Thyroid gland (tissue), 4 donors: ENCODE measurements around the gene RTN4RL1.
"Not testable (repeated sequence)": the region's sequence is repeated elsewhere in the genome, so short reads cannot be mapped to it uniquely, and the experiment has no call there.

Experiments
- CTCF ChIP-seq, 6 experiments: fragments of 200-600 bp in 3 of 6; fragments of 450-650 bp in 3 of 6; sonication (generic) in 3 of 6; IDR thresholded peaks; one replicate each; pipeline ENCODE4 v1.5.1; 2016 to 2019; ENCODE audit warnings: antibody characterized with exemption in 6 of 6, mild to moderate bottlenecking in 2 of 6, inconsistent platforms in 1 of 6, moderate library complexity in 1 of 6
- POLR2A ChIP-seq, 2 donors: fragments of 450-650 bp; IDR thresholded peaks; one replicate each; pipeline ENCODE4 v1.6.1; 2017; ENCODE audit warnings: antibody characterized with exemption in 2 of 2, mild to moderate bottlenecking in 2 of 2, moderate library complexity in 1 of 2

DNA sequence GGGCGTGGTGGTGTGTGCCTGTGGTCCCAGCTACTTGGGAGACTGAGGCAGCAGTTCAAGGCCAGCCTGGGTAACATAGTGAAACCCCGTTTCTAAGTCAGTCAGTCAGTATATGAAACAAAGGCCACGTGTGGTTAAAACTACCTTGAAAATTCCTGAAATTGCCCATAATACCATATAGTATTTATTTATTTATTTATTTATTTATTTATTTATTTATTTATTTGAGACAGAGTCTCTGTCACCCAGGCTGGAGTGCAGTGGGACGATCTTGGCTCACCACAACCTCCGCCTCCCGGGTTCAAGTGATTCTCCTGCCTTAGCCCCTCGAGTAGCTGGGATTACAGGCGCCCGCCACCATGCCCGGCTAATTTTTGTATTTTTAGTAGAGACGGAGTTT lies 129.7 kb downstream of the RTN4RL1 start:
- TF ChIP-seq CTCF, POLR2A (IDR thresholded peaks at IDR 0.05): not testable (repeated sequence)
